ENCODE measurements around the gene HOXB9. TPM values are rescaled to one million over a fixed set of nuclear protein-coding genes. Genes with fewer than 3 reads are reported as not detected.
A peak's percentile ranks its signal among the peaks of the same experiment; 100 is the strongest.

The HOXB9 gene
- total and polyA plus RNA-seq, 2 experiments from 2014 or later: not detected

GRCh38 chr17:48592577-48592976 lies 33.6 kb downstream of the HOXB9 start:
- Histone ChIP-seq H3K27ac (ENCODE audit: low read depth) (no peak overlapping the region), H3F3A (replicated peaks; ENCODE audit: low read depth) (peaks cover 53% of the 10 kb centered on the region), H3K4me3 (no peak overlapping the region), H3K9me2 (ENCODE audit: insufficient read depth) (no peaks in the 10 kb centered on the region), H3K36me3 (ENCODE audit: insufficient read depth) (no peaks in the 10 kb centered on the region), H4K20me1 (replicated peaks; ENCODE audit: insufficient read depth) (peaks cover 44% of the 10 kb centered on the region), H3K79me2 (replicated peaks; ENCODE audit: insufficient read depth) (no peaks in the 10 kb centered on the region), H2AFZ (no peak overlapping the region), H3K4me1 (ENCODE audit: insufficient read depth) (peaks cover 61% of the 10 kb centered on the region), H3K4me2 (no peak overlapping the region), H3K27me3 (ENCODE audit: insufficient read depth) (peaks cover 100% of the 10 kb centered on the region)
- H3K27me3 Mint-ChIP-seq (ENCODE audit: insufficient read depth, low read depth, poor library complexity): peaks cover 100% of the 10 kb centered on the region
- H3K27ac Mint-ChIP-seq: no peak overlapping the region
- H3K9me3 Mint-ChIP-seq: no peaks in the 10 kb centered on the region; the same call in 2 of the 3 replicates
- H3K4me3 Mint-ChIP-seq: 0 out of 3 replicates have a peak overlapping the region, but pooled peaks have one; percentile 23
- TF ChIP-seq ETS1 (IDR thresholded peaks at IDR 0.05): no peak
- TF ChIP-seq ZNF331 (CRISPR knock-in tag; IDR thresholded peaks at IDR 0.05; ENCODE audit: low read depth): no peak
- no peak for TF ChIP-seq ZNF462 (CRISPR knock-in tag; IDR thresholded peaks at IDR 0.05)
- no peak for TF ChIP-seq ZNF114 (CRISPR knock-in tag; IDR thresholded peaks at IDR 0.05)
- TF ChIP-seq CREB1 (CRISPR knock-in tag; IDR thresholded peaks at IDR 0.05; ENCODE audit: low read depth): no peak
- no peak for TF ChIP-seq JUNB (IDR thresholded peaks at IDR 0.05; ENCODE audit: unreplicated experiment)
- peak; percentile 93 for TF ChIP-seq EZH2 (IDR thresholded peaks at IDR 0.05; ENCODE audit: low read depth, unreplicated experiment)
- TF ChIP-seq STAT1 (IDR thresholded peaks at IDR 0.05; ENCODE audit: unreplicated experiment): no peak
- TF ChIP-seq REST (IDR thresholded peaks at IDR 0.05; ENCODE audit: unreplicated experiment): no peak
- TF ChIP-seq POLR2AphosphoS5 (IDR thresholded peaks at IDR 0.05; ENCODE audit: low read depth): no peak
- peak; percentile 20 for TF ChIP-seq EZH2phosphoT487 (IDR thresholded peaks at IDR 0.05; ENCODE audit: unreplicated experiment)
- DNase-seq (ENCODE audit: low spot score) (no peak), ATAC-seq (peak; percentile 3; the same call in 1 of the 3 replicates)
- peaks cover 42% of the 10 kb centered on the region for H3K4me1 Mint-ChIP-seq
- no peaks in the 10 kb centered on the region for H3K36me3 Mint-ChIP-seq (ENCODE audit: low read depth)
